ENCODE results near the gene ALX4. TPM values are rescaled to one million over a fixed set of nuclear protein-coding genes. Genes with fewer than 3 reads are reported as not detected.

ALX4 gene
- total and polyA plus RNA-seq, 2 of the 8 experiments (the other 6 are each of a cell fraction or from before 2014, with no cell fraction given): not detected

GRCh38 chr11:44228379-44228778 lies 81.6 kb downstream of the ALX4 start:
- Histone ChIP-seq H4K20me1 (replicated peaks in 1 of 2; ENCODE audit: control insufficient read depth in 1 of 2, insufficient read depth in 2 of 2, low read length in 2 of 2) (no peaks in the 10 kb centered on the region), H3K4me2 (ENCODE audit: insufficient read depth in 1 of 2, low read depth in 2 of 2, low read length in 2 of 2) (no peak overlapping the region), H2AK5ac (ENCODE audit: low read depth, low read length) (no peak overlapping the region), H2BK20ac (ENCODE audit: low read length) (no peak overlapping the region), H3K27me3 (replicated peaks in 1 of 4; ENCODE audit: control insufficient read depth in 3 of 4, extremely low read depth in 1 of 4, insufficient read depth in 3 of 4, low read length in 3 of 4) (no peaks in the 10 kb centered on the region), H3K56ac (replicated peaks; ENCODE audit: insufficient read length, low read depth, low read length) (no peak overlapping the region), H4K91ac (replicated peaks; ENCODE audit: insufficient read length, low read length) (no peak overlapping the region), H3K9me3 (ENCODE audit: insufficient read depth in 2 of 2, low read depth in 1 of 2, low read length in 1 of 2) (no peaks in the 10 kb centered on the region), H3K4me1 (replicated peaks in 1 of 4; ENCODE audit: control insufficient read depth in 3 of 4, insufficient read depth in 4 of 4, low read length in 3 of 4) (peaks cover 0 to 4% (median 0%) of the 10 kb centered on the region in 4 experiments; a peak in 1 of 7 replicates), H3K79me2 (ENCODE audit: control insufficient read depth in 1 of 2, insufficient read depth in 2 of 2, low read length in 2 of 2) (no peaks in the 10 kb centered on the region), H3K9ac (replicated peaks in 1 of 4; ENCODE audit: extremely low read depth in 1 of 4, low read depth in 3 of 4, low read length in 3 of 4) (no peak overlapping the region), H3K14ac (ENCODE audit: insufficient read length) (no peak overlapping the region), H3K18ac (ENCODE audit: extremely low read depth, low read length) (no peak overlapping the region), H3K23ac (ENCODE audit: insufficient read length) (no peak overlapping the region), H2BK12ac (ENCODE audit: low read depth, low read length) (no peak overlapping the region), H3K4ac (replicated peaks; ENCODE audit: insufficient read length, low read depth, low read length) (no peak overlapping the region), H4K5ac (ENCODE audit: insufficient read length, low read depth, low read length) (no peak overlapping the region), H2BK120ac (replicated peaks; ENCODE audit: low read depth, low read length) (no peak overlapping the region), H2BK5ac (ENCODE audit: low read depth, low read length) (no peak overlapping the region), H3K79me1 (ENCODE audit: low read depth, low read length) (no peaks in the 10 kb centered on the region; the same call in 1 of the 2 replicates), H3K27ac (ENCODE audit: low read depth, low read length) (no peak overlapping the region), H4K8ac (ENCODE audit: extremely low read depth, insufficient read depth, low read length) (no peak overlapping the region), H3K23me2 (ENCODE audit: low read depth, low read length) (no peaks in the 10 kb centered on the region), H2BK15ac (ENCODE audit: low read length) (no peak overlapping the region), H3K36me3 (ENCODE audit: control insufficient read depth in 2 of 4, insufficient read depth in 4 of 4, low read length in 3 of 4) (no peaks in the 10 kb centered on the region), H2AFZ (ENCODE audit: low read length) (no peak overlapping the region), H3K4me3 (ENCODE audit: extremely low read depth in 1 of 4, insufficient read depth in 2 of 4, low read depth in 3 of 4, low read length in 4 of 4) (no peak overlapping the region)
- POLR2A ChIA-PET (ENCODE audit: partially characterized antibody): no interaction called here
- no peak for FAIRE-seq
- CTCF ChIA-PET (ENCODE audit: partially characterized antibody): interaction anchor here (1.2 to 2.3 kb wide), 4 partner anchors 16 to 119 kb away, joined by 3 to 5 read pairs (median 4); no protein-coding TSS in a partner anchor
- no peak for DNase-seq (ENCODE audit: low read depth in 1 of 2, low spot score in 2 of 2)
- no peak for TF ChIP-seq SRF (IDR thresholded peaks at IDR 0.05; ENCODE audit: low read depth, low read length)
- no peak for TF ChIP-seq KDM5A (IDR thresholded peaks at IDR 0.05; ENCODE audit: low read length)
- no peak for TF ChIP-seq HDAC6 (IDR thresholded peaks at IDR 0.05; ENCODE audit: low read depth, low read length)
- no peak for TF ChIP-seq SUZ12 (IDR thresholded peaks at IDR 0.05; ENCODE audit: low read length)
- TF ChIP-seq POLR2A (IDR thresholded peaks at IDR 0.05; ENCODE audit: control extremely low read depth in 1 of 2, low read depth in 2 of 2, low read length in 2 of 2): no peak
- no peak for TF ChIP-seq GABPA (IDR thresholded peaks at IDR 0.05; ENCODE audit: borderline replicate concordance, insufficient read depth, low read length)
- WGBS, 2 experiments (ENCODE audit: extremely low coverage in 1 of 2, insufficient coverage in 1 of 2, insufficient read length in 1 of 2, insufficient replicate concordance in 2 of 2, low coverage in 1 of 2, low lambda C conversion rate in 2 of 2, missing lambda C conversion rate in 1 of 2): 89% methylated on average over 6 of the region's 6 CpGs; no CpG with 5 or more reads in 1 of the 2 experiments
